ENCODE measurements around the gene HRH1.
"Not testable (repeated sequence)": the region's sequence is repeated elsewhere in the genome, so short reads cannot be mapped to it uniquely, and the experiment has no call there.

Gene HRH1

DNA sequence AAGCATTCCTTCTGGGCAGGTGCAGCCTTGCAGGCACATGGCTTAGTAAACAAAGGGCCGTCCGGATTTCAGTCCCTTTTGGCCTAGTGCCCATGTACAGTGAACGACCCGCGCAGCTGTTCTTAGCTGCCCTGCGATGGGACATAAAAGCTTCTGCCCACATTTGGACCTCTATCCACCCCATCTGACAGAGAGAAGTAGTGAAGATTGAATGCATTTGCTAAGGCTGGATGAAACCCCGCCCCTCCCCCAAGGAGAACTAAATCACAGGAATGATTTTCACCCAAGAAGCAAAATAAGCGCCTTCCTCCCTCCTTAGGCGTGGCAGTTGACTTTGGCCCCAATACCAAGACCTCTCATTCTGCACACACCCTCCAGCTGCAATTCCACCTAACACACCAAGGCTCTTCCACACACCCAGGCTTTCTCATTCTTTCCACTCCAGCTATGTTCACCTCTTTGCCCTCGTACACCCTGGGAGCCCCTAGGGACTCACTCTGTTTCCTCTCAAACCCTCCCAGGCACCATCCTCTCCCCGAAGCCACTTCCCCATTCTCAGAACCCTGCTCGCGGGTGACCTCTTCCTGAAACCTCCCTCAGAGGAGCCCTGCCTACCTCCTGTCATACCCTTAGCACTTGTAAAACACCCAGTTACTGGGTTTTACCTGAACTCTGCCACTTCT, 14.1 kb upstream of the HRH1 start:
- DNase-seq (ENCODE audit: low read depth in 2 of 3, low spot score in 1 of 3): no peak

GRCh38 chr3:11140713-11141104, 13.6 kb upstream of the HRH1 start:
- DNase-seq (ENCODE audit: low read depth in 2 of 3, low spot score in 1 of 3): no peak

- no peak for DNase-seq (ENCODE audit: low read depth in 2 of 3, low spot score in 1 of 3)
These were observed 10.8 kb upstream of the HRH1 start for GRCh38 chr3:11143476-11143875.

GRCh38 chr3:11144996-11145395, 9.3 kb upstream of the HRH1 start:
- DNase-seq (ENCODE audit: low read depth in 2 of 3, low spot score in 1 of 3): no peak

DNA sequence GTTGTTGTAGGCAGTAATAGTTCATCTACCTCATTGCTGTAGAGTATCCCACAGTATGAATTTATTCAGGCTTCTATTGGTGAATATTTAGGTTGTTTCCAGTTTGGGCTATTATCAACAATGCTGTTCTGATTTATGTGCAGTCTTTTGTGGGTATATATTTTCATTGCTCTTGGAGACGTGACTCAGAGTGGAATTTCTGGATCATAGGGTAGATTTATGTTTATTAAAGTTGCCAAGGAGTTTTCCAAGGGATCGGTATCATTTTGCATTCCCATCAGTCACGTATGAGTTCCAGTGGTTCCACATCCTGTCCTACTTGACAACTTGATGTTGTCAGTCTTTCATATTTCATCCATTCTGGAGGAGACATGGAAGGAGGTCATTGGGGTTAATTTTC, 8.4 kb upstream of the HRH1 start:
- no peak for DNase-seq (ENCODE audit: low read depth in 2 of 3, low spot score in 1 of 3)

GRCh38 chr3:11146773-11147660, 7.3 kb upstream of the HRH1 start:
- no peak for DNase-seq (ENCODE audit: low read depth in 2 of 3, low spot score in 1 of 3)

DNA sequence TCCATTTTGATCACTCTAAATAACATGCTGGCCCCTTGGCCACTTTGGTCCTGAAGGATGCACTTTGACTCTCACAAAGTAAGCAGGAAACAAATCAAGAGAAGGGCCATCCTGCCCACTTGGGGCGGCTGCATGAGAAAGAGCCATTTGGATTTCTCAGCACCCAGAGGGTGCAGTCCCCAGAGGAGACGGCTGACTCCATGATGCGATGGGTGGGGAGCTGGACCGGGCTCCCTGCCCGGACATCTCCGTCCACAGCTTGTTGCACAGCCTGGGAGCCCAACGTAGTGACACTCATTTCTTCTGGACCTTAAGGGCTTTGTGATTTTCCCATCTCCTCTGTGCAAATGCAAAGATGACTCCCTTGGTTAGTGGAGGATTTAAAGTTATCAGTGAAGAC, 4.0 kb upstream of the HRH1 start:
- DNase-seq (ENCODE audit: low read depth in 2 of 3, low spot score in 1 of 3): no peak

- no peak for DNase-seq (ENCODE audit: low read depth in 2 of 3, low spot score in 1 of 3)
These were observed 2.0 kb upstream of the HRH1 start for GRCh38 chr3:11152301-11152700.

GRCh38 chr3:11154953-11155325, 646 bp downstream of the HRH1 start:
- no peak for DNase-seq (ENCODE audit: low read depth in 2 of 3, low spot score in 1 of 3)

DNA sequence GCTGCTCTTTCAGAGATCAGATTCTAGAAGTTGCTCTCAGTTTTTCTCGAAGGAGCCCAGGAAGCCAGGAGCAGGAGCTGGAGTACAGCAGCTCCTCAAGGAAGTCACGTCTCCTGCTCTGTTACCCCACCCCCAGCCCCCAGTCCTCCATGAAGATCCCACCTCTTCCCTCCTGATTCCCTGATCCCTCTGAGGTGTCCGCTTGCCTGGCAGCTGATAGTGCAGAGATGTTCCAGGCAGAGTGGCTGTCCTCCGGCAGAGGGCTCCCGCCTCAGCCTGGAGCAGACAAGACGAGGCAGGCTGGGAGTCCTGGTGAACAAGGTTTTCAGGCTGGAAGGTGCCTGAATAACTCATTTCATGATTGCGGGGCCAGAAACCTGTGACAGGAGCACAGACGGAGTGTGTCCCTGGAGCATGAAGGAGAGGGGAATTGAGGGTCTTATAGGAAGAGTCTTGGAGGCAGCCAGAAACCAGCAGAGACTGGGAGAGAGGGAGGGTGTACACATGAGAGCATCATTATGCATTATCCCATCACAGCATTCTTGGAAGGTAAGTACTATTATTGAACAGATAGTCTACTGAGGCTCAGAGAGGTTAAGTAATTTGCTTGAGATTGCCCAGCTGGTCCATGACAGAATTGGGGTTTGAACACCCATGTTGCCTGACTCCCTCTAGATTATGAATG, 1.2 kb downstream of the HRH1 start:
- DNase-seq (ENCODE audit: low read depth in 2 of 3, low spot score in 1 of 3): no peak

DNA sequence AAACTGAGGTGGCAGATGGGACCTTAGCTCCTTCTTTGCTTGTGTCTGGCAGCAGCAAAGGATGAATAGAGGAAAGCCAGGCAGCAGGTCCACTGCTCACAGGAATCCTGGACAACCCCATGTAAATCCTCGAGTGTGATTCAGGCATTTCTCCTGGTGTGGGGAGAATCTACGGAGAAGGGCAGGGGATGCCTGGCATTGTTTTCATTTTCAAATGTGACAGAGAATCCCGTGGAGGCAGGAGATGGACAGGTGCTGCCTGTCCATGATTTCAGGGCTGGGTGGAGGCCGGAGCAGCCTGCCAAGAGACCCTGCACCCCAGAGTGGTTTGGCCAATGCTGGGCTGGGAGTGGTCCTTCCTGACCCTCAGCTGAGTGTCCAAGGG, 1.7 kb downstream of the HRH1 start:
- no peak for DNase-seq (ENCODE audit: low read depth in 2 of 3, low spot score in 1 of 3)

- no peak for DNase-seq (ENCODE audit: low read depth in 2 of 3, low spot score in 1 of 3)
These were observed 3.1 kb downstream of the HRH1 start for GRCh38 chr3:11157421-11157820.

GRCh38 chr3:11159421-11159904, 5.2 kb downstream of the HRH1 start:
- no peak for DNase-seq (ENCODE audit: low read depth in 2 of 3, low spot score in 1 of 3)

DNA sequence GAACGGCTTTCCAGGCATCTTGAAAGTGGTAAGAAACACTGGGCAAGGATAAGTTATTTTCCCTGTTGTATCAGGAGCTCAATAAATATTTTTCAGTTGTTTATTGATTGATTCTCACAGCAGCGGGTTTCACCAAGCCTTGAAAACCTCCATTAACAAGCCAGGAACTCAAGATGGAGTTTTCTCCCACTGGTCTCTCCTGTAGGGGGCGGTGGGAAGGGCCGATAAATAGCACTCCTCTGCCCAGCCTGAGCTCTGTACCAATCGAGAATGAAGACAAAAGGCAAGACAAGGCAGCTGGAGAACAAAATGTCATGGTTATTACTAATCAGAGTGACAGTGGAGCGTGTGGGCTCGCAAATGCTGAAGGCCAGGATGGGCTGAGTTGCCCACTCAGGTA, 7.4 kb downstream of the HRH1 start:
- DNase-seq (ENCODE audit: low read depth in 2 of 3, low spot score in 1 of 3): no peak

DNA sequence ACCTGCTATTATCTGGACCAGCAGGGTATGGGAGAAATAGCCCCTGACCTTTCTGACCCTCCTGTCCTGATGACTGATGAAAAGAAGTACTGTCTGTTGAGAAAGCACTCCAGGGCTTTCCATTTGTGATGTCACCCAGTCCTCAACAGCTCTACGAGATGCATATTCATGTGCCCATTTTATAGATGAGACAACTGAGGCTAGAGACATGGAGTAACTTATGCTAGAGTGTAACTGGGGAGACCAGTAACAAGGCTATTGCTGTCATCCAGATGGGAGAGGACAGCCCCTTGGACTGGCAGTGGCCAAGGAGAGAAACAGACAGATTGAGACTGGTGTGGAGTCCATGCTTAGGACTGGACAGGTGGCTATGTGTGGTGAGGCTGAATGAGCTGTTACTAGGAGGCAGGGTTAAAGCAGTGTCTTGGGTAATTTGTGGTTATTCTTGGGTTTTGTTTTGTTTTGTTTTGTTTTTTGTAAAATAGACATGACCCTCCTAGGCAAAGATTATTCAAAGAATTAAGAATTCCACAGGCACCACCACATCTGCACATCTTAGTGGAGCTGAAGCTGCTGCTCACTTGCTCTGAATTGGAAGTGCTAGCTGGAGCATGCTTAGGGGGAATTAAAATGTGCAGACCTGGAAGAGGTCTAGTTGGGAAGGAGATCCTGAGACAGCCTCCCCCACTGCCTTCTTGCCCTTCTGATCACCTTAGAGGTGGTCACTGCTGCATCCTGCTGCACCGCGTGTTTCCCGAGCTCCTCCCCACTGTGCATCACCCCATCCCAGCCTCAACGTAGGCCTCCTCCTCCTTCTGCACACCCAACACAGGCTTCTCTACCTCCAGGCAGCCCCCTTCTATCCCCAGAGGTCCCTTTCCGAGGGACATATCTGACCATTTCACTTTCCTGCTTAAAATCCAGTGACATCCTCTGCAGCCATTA, 8.4 kb downstream of the HRH1 start:
- DNase-seq (ENCODE audit: low read depth in 2 of 3, low spot score in 1 of 3): no peak

DNA sequence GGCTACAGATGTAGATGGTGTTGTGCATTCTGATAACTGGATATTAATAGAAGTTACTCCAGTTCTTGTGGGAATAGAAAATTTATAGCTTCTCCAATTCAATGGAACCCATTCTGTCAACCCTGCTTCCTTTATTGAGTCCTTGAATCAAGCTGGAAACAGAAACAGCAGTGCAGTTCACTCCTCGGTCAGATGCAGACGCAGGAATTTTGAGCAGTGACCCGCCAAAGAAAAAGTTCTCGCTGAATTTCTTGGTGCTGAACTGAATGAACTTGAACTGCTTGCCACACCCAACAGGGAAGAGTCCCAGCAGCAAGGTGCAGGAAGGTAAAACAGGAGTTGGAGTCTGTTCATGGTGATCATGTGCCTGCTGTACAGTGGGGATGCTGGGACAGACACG, 10.3 kb downstream of the HRH1 start:
- DNase-seq (ENCODE audit: low read depth in 2 of 3, low spot score in 1 of 3): no peak

DNA sequence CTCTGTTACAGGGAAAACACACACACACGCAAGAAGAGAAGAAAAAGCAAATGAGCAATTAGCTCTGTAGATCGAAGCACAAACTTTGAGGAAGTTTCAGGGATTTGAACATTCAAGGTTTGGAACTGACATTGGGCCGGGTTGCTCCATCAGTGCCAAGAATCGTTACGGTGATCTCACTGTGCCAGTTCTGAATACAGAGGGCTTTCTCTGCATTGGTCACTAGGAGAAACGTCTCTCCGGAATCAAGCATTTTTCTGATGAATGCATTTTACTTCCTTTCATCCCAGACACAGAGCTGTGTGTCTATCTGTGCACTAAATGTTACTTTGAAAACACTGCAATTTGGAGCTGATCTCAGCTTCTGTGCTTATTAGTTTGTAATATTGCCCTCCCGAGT, 11.2 kb downstream of the HRH1 start:
- DNase-seq (ENCODE audit: low read depth in 2 of 3, low spot score in 1 of 3): no peak

DNA sequence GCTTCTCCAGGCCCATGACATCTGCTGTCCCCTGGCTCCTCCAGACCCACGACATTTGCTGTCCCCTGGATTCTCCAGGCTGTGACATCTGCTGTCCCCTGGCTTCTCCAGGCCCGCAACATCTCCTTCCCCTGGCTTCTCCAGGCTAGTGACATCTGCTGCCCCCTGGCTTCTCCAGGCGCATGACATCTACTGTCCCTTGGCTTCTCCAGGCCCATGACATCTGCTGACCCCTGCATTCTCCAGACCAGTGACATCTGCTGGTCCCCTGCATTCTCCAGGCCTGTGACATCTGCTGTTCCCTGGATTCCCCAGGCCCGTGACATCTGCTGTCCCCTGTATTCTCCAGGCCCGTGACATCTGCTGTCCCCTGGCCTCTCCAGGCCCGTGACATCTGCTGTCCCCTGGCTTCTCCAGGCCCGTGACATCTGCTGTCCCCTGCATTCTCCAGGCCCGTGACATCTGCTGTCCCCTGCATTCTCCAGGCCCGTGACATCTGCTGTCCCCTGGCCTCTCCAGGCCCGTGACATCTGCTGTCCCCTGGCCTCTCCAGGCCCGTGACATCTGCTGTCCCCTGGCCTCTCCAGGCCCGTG, 12.6 kb downstream of the HRH1 start:
- DNase-seq (ENCODE audit: low read depth in 2 of 3, low spot score in 1 of 3): not testable (repeated sequence)

DNA sequence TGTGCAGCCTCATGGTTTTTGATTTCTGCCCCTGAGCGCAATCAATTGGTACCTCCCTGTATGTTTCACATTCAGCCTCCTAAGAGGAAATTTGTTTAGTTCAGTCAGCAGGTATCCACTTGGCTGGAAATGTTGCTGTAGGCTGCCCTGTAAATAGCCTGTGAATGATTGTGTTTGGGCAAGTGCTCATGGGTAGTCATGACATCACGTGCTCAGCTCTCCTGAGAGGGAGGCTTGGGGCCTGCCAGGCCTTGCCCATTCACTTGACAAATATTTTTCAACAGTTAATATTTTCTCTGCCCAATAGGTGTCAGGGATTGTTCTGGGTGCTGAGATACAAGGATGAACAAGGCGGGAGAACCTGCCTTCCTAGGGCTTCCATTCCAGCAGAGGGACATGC, 13.3 kb downstream of the HRH1 start:
- no peak for DNase-seq (ENCODE audit: low read depth in 2 of 3, low spot score in 1 of 3)

- no peak for DNase-seq (ENCODE audit: low read depth in 2 of 3, low spot score in 1 of 3)
These were observed 14.1 kb downstream of the HRH1 start for GRCh38 chr3:11168406-11168805.
